NB4 (cell line): ENCODE measurements around the gene SLCO3A1.

Experiments
- POLR2A ChIP-seq: IDR thresholded peaks from 2 replicates; pipeline ENCODE4 v1.6.1; 2011; ENCODE audit warnings: mild to moderate bottlenecking; ENCODE audit not compliant: insufficient read length; ENCODE audit errors: extremely low read depth
- TF ChIP-seq, protein P1 (sequence below): IDR thresholded peaks from one replicate; pipeline ENCODE4 v1.5.1; 2012; ENCODE audit warnings: low read depth, low read length

DNA sequence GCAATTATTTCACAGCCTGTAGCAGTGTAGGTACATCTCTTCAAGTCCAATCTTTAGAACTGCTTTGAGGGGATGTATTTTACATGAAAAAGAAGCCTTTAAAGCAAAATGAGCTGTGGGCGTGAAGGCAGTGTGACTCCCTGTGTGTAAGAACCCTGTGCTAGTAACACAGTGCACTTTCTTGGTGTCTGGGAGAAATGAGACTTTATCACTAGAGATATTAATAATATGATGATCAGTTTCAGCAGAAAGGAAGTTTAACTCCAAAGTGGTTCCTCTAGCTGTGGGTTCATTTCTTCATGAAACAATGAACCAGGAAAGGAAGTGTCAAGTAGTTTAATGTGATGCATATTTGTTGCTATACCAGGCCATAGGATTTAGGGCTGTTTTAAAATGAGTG lies 41.5 kb downstream of the SLCO3A1 start:
- TF ChIP-seq, protein P1, sequence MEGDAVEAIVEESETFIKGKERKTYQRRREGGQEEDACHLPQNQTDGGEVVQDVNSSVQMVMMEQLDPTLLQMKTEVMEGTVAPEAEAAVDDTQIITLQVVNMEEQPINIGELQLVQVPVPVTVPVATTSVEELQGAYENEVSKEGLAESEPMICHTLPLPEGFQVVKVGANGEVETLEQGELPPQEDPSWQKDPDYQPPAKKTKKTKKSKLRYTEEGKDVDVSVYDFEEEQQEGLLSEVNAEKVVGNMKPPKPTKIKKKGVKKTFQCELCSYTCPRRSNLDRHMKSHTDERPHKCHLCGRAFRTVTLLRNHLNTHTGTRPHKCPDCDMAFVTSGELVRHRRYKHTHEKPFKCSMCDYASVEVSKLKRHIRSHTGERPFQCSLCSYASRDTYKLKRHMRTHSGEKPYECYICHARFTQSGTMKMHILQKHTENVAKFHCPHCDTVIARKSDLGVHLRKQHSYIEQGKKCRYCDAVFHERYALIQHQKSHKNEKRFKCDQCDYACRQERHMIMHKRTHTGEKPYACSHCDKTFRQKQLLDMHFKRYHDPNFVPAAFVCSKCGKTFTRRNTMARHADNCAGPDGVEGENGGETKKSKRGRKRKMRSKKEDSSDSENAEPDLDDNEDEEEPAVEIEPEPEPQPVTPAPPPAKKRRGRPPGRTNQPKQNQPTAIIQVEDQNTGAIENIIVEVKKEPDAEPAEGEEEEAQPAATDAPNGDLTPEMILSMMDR = no peak
- no peak for TF ChIP-seq POLR2A
